ENCODE measurements around the gene NLGN4X. TPM values are rescaled to one million over a fixed set of nuclear protein-coding genes. Genes with fewer than 3 reads are reported as not detected.

NLGN4X gene
- total RNA-seq, 4 donors from 2014 or later: 0.45 to 3.2 (median 0.86) TPM

DNA sequence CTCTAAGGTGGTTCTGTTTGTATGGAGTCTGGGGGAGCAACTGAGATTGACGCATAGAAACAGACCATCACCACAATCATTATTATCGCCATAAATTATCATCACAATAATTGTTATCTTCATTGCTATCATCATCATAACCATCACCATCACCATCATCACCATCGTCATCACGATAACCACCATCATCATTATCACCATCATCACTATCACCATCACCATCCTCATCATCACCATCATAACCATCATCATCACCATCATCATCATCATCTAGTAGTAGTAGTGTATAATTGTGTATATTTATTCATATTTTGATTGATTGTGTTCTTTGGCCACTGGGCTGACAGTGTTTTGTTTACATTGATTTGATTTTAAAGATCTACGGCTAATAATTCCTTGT lies 95.7 kb downstream of the NLGN4X start:
- WGBS, 2 donors: 96 to 97% methylated on average over 5 of the region's 5 CpGs
- intact Hi-C loops (cut with DNase I): no loop called here

GRCh38 chrX:6131287-6131686 lies 97.4 kb downstream of the NLGN4X start:
- no peak overlapping the region for H3K27ac ChIP-seq
- no peaks in the 10 kb centered on the region for H3K4me1 ChIP-seq
- no peaks in the 10 kb centered on the region for H3K27me3 ChIP-seq
- no peaks in the 10 kb centered on the region for H3K9me3 ChIP-seq
- H3K4me3 ChIP-seq (replicated peaks in 1 of 3): no peak overlapping the region
- TF ChIP-seq, protein P1, sequence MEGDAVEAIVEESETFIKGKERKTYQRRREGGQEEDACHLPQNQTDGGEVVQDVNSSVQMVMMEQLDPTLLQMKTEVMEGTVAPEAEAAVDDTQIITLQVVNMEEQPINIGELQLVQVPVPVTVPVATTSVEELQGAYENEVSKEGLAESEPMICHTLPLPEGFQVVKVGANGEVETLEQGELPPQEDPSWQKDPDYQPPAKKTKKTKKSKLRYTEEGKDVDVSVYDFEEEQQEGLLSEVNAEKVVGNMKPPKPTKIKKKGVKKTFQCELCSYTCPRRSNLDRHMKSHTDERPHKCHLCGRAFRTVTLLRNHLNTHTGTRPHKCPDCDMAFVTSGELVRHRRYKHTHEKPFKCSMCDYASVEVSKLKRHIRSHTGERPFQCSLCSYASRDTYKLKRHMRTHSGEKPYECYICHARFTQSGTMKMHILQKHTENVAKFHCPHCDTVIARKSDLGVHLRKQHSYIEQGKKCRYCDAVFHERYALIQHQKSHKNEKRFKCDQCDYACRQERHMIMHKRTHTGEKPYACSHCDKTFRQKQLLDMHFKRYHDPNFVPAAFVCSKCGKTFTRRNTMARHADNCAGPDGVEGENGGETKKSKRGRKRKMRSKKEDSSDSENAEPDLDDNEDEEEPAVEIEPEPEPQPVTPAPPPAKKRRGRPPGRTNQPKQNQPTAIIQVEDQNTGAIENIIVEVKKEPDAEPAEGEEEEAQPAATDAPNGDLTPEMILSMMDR (IDR thresholded peaks at IDR 0.05): no peak
- TF ChIP-seq POLR2A (IDR thresholded peaks at IDR 0.05): no peak
- intact Hi-C loops (cut with DNase I): no loop called here
- DNase-seq: no peak
- H3K36me3 ChIP-seq: no peaks in the 10 kb centered on the region

More for the DNA sequence above, 95.7 kb downstream of the NLGN4X start:
- Histone ChIP-seq H3K27me3 (no peaks in the 10 kb centered on the region), H3K4me1 (no peaks in the 10 kb centered on the region), H3K36me3 (no peaks in the 10 kb centered on the region), H3K4me3 (replicated peaks in 1 of 3) (no peak overlapping the region), H3K27ac (no peak overlapping the region), H3K9me3 (no peaks in the 10 kb centered on the region)
- DNase-seq: no peak
- no peak for TF ChIP-seq POLR2A (IDR thresholded peaks at IDR 0.05)
- TF ChIP-seq, protein P1 (IDR thresholded peaks at IDR 0.05): no peak

DNA sequence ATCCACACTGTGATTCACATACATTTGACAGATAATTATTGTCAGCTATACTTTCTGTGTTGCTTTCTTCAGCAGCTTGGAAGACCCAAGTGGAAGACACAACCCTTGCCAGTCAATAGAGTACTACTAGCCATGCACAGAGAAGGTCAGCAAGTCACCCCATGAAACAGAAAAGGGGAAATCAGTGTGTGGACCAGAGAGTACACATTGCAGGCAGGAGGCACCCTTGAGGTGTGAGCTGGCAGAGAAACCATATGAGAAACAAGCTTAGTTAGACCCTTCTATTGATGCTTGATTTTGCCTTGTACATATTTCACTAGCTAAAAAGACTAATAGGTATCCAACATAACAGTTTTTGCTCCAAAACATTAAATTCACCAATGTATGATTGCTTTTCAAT lies 99.5 kb downstream of the NLGN4X start:
- no peak overlapping the region for H3K4me3 ChIP-seq (replicated peaks in 1 of 3)
- DNase-seq: no peak
- no peaks in the 10 kb centered on the region for H3K4me1 ChIP-seq
- H3K9me3 ChIP-seq: no peaks in the 10 kb centered on the region
- H3K36me3 ChIP-seq: no peaks in the 10 kb centered on the region
- H3K27me3 ChIP-seq: no peaks in the 10 kb centered on the region
- intact Hi-C loops (cut with DNase I): no loop called here
- TF ChIP-seq, protein P1 (IDR thresholded peaks at IDR 0.05): no peak
- no peak for TF ChIP-seq POLR2A (IDR thresholded peaks at IDR 0.05)
- no peak overlapping the region for H3K27ac ChIP-seq

DNA sequence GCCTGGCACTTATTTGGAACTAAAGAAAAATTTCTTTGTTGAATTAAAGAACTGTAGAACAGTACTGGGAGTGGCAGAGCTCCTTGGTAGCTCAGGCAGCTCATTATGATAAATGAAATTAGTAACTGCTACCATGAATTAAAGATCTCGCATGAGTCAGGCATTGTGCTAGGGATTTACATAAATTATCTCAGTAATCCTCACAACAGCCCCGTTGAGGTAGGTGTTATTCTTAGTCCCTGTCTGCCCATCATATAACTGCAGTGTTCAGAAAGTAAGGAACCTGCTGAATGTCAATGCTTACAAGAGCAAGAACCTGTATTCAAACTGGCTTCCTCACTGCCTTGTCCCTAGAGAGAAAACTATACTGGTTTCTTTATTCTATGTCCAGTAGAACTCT lies 108.3 kb downstream of the NLGN4X start:
- 52 to 56% methylated on average over 2 of the region's 2 CpGs for WGBS, 2 donors
- Histone ChIP-seq H3K36me3 (no peaks in the 10 kb centered on the region), H3K27me3 (no peaks in the 10 kb centered on the region), H3K9me3 (no peaks in the 10 kb centered on the region), H3K27ac (no peak overlapping the region), H3K4me3 (replicated peaks in 1 of 3) (no peak overlapping the region), H3K4me1 (no peaks in the 10 kb centered on the region)
- DNase-seq: no peak
- TF ChIP-seq, protein P1 (IDR thresholded peaks at IDR 0.05): no peak
- TF ChIP-seq POLR2A (IDR thresholded peaks at IDR 0.05): no peak
- intact Hi-C loops (cut with DNase I): no loop called here

GRCh38 chrX:6095469-6095868 lies 133.2 kb downstream of the NLGN4X start:
- 30 to 43% methylated on average over 5 of the region's 5 CpGs for WGBS, 2 donors

More at GRCh38 chrX:6095469-6095868, 133.2 kb downstream of the NLGN4X start:
- H3K27ac ChIP-seq: no peak overlapping the region
- H3K27me3 ChIP-seq: no peaks in the 10 kb centered on the region
- no peaks in the 10 kb centered on the region for H3K4me1 ChIP-seq
- H3K9me3 ChIP-seq: no peaks in the 10 kb centered on the region
- DNase-seq: no peak
- intact Hi-C loops (cut with DNase I): no loop called here
- H3K36me3 ChIP-seq: no peaks in the 10 kb centered on the region
- H3K4me3 ChIP-seq (replicated peaks in 1 of 3): no peak overlapping the region
- TF ChIP-seq, protein P1 (IDR thresholded peaks at IDR 0.05): no peak
- no peak for TF ChIP-seq POLR2A (IDR thresholded peaks at IDR 0.05)
